ENCODE results near the gene SUPT5H. TPM values are rescaled to one million over a fixed set of nuclear protein-coding genes. Genes with fewer than 3 reads are reported as not detected.

The SUPT5H gene
- total and polyA plus RNA-seq, 4 donors: 55.1 to 127 (median 87.9) TPM

GRCh38 chr19:39415111-39416046 is 30.0 kb upstream of the SUPT5H start:
- ATAC-seq (ENCODE audit: insufficient read depth, low FRiP score) (no peak), DNase-seq (no peak)
- WGBS, 2 donors: 69 to 83% methylated on average over 35 of the region's 35 CpGs
- Histone ChIP-seq H3K4me1 (ENCODE audit: control insufficient read depth in 5 of 5, insufficient read depth in 5 of 5, low read length in 5 of 5) (peaks cover 0 to 41% (median 13%) of the 10 kb centered on the region in 5 donors), H3K36me3 (ENCODE audit: control insufficient read depth in 4 of 4, insufficient read depth in 4 of 4, low read length in 4 of 4) (peaks cover 4 to 26% (median 19%) of the 10 kb centered on the region in 4 donors), H3K9ac (ENCODE audit: insufficient read depth in 1 of 2, low read length in 2 of 2) (peak overlapping the region in 1 of 2 donors; percentile 3), H3K27me3 (ENCODE audit: control insufficient read depth in 3 of 3, insufficient read depth in 3 of 3, low read length in 2 of 3) (no peaks in the 10 kb centered on the region), H3K4me3 (peak overlapping the region; percentile 6), H3K27ac (ENCODE audit: low read depth in 1 of 2, low read length in 1 of 2) (peak overlapping the region in 1 of 2 donors; percentile 2), H3K9me3 (ENCODE audit: control insufficient read depth in 4 of 4, insufficient read depth in 3 of 4, low read length in 3 of 4) (no peaks in the 10 kb centered on the region)
- no peak for TF ChIP-seq CTCF (IDR thresholded peaks at IDR 0.05; ENCODE audit: control extremely low read depth, extremely low read depth)

GRCh38 chr19:39416152-39417120 is 28.9 kb upstream of the SUPT5H start:
- no peaks in the 10 kb centered on the region for H3K9me3 ChIP-seq (ENCODE audit: control insufficient read depth in 4 of 4, insufficient read depth in 3 of 4, low read length in 3 of 4)
- no peak overlapping the region for H3K4me3 ChIP-seq
- DNase-seq (no peak), ATAC-seq (ENCODE audit: insufficient read depth, low FRiP score) (no peak)
- no peak for TF ChIP-seq CTCF (IDR thresholded peaks at IDR 0.05; ENCODE audit: control extremely low read depth, extremely low read depth)
- 75 to 83% methylated on average over 23 to 27 of the region's 27 CpGs for WGBS, 2 donors
- H3K36me3 ChIP-seq (ENCODE audit: control insufficient read depth in 4 of 4, insufficient read depth in 4 of 4, low read length in 4 of 4): peaks cover 4 to 31% (median 25%) of the 10 kb centered on the region in 4 donors
- peaks cover 0 to 31% (median 9%) of the 10 kb centered on the region in 5 donors for H3K4me1 ChIP-seq (ENCODE audit: control insufficient read depth in 5 of 5, insufficient read depth in 5 of 5, low read length in 5 of 5)
- H3K27ac ChIP-seq (ENCODE audit: low read depth in 1 of 2, low read length in 1 of 2): no peak overlapping the region
- H3K9ac ChIP-seq (ENCODE audit: insufficient read depth in 1 of 2, low read length in 2 of 2): peak overlapping the region in 1 of 2 donors; percentile 3
- H3K27me3 ChIP-seq (ENCODE audit: control insufficient read depth in 3 of 3, insufficient read depth in 3 of 3, low read length in 2 of 3): no peaks in the 10 kb centered on the region

- no peaks in the 10 kb centered on the region for H3K9me3 ChIP-seq (ENCODE audit: control insufficient read depth in 4 of 4, insufficient read depth in 3 of 4, low read length in 3 of 4)
- H3K36me3 ChIP-seq (ENCODE audit: control insufficient read depth in 4 of 4, insufficient read depth in 4 of 4, low read length in 4 of 4): peaks cover 4 to 37% (median 27%) of the 10 kb centered on the region in 4 donors
- H3K9ac ChIP-seq (ENCODE audit: insufficient read depth in 1 of 2, low read length in 2 of 2): no peak overlapping the region
- H3K27me3 ChIP-seq (ENCODE audit: control insufficient read depth in 3 of 3, insufficient read depth in 3 of 3, low read length in 2 of 3): no peaks in the 10 kb centered on the region
- H3K27ac ChIP-seq (ENCODE audit: low read depth in 1 of 2, low read length in 1 of 2): no peak overlapping the region
- 70 to 89% methylated on average over 30 of the region's 30 CpGs for WGBS, 2 donors
- peaks cover 0 to 24% (median 9%) of the 10 kb centered on the region in 5 donors for H3K4me1 ChIP-seq (ENCODE audit: control insufficient read depth in 5 of 5, insufficient read depth in 5 of 5, low read length in 5 of 5)
- no peak for DNase-seq
- no peak for TF ChIP-seq CTCF (IDR thresholded peaks at IDR 0.05; ENCODE audit: control extremely low read depth, extremely low read depth)
- no peak for ATAC-seq (ENCODE audit: insufficient read depth, low FRiP score)
- no peak overlapping the region for H3K4me3 ChIP-seq
Measured at GRCh38 chr19:39417463-39418181, 27.8 kb upstream of the SUPT5H start.
